Epithelial cell of esophagus (primary cell): ENCODE data around the gene LIN52.
A peak's percentile ranks its signal among the peaks of the same experiment; 100 is the strongest.

ENCODE experiments used
- DNase-seq: peaks from one replicate; pipeline ENCODE4 v3.0.0; 2010; ENCODE audit warnings: low read depth
- H3K4me3 ChIP-seq: 2 replicates; pipeline ENCODE4 v1.5.1; 2011; ENCODE audit warnings: mild to moderate bottlenecking, low read length, control low read depth
- TF ChIP-seq, protein P1 (sequence below): IDR thresholded peaks from 2 replicates; pipeline ENCODE4 v1.5.1; 2011; ENCODE audit warnings: low read depth, mild to moderate bottlenecking, low read length, control low read depth, inconsistent platforms; ENCODE audit not compliant: insufficient read depth; ENCODE audit errors: missing control alignments

Gene LIN52, protein sequence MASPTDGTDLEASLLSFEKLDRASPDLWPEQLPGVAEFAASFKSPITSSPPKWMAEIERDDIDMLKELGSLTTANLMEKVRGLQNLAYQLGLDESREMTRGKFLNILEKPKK

DNA sequence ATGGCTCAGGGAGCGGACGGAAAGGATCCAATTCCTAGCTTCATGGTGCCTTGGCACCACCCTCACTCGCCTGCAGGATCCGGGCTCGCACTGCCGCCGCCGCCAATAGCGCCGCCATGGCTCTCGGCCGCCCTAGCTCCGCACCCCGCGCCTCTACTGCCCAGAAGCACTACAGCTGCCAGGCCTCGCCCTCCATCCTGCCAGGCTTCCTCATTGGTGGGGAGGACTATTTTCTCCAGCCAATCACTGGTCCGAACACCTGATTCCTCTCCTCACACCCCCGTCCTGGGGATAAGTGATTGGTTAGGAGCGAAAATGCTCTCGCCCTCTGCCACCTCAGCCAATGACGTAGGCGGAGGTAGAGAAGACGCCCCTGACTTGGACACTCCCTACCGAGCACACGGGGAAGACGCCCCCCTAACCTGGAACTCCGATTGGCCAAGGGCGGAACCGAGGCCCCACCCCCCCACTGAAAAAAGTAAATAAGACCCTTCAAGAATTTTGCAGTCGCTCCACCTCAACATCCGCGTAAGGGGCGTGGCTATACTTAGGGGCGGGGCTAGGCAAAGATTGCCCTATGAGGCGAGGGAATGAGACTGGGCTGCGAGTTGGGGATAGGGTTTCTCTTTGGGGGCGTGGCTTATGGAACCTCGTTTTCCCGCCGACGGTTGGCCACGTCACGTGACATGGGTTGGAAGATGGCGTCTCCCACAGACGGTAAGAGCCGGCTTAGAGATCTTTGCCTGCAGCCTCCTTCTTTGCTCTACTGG is at the start of gene LIN52, which contains the start of gene ALDH6A1:
LIN52 (plus strand) TSS at position 680 of the 770 bp plus-strand sequence; CDS start at position 699, 19 bp downstream.
ALDH6A1 (minus strand) TSS at position 177 of the 770 bp plus-strand sequence; CDS start at position 118, 59 bp downstream.
- H3K4me3 ChIP-seq, result peak within 1 kb of the TSS; percentile 93
- TF ChIP-seq, protein P1, sequence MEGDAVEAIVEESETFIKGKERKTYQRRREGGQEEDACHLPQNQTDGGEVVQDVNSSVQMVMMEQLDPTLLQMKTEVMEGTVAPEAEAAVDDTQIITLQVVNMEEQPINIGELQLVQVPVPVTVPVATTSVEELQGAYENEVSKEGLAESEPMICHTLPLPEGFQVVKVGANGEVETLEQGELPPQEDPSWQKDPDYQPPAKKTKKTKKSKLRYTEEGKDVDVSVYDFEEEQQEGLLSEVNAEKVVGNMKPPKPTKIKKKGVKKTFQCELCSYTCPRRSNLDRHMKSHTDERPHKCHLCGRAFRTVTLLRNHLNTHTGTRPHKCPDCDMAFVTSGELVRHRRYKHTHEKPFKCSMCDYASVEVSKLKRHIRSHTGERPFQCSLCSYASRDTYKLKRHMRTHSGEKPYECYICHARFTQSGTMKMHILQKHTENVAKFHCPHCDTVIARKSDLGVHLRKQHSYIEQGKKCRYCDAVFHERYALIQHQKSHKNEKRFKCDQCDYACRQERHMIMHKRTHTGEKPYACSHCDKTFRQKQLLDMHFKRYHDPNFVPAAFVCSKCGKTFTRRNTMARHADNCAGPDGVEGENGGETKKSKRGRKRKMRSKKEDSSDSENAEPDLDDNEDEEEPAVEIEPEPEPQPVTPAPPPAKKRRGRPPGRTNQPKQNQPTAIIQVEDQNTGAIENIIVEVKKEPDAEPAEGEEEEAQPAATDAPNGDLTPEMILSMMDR, result peak; percentile 14
- peak; percentile 100 for DNase-seq

DNA sequence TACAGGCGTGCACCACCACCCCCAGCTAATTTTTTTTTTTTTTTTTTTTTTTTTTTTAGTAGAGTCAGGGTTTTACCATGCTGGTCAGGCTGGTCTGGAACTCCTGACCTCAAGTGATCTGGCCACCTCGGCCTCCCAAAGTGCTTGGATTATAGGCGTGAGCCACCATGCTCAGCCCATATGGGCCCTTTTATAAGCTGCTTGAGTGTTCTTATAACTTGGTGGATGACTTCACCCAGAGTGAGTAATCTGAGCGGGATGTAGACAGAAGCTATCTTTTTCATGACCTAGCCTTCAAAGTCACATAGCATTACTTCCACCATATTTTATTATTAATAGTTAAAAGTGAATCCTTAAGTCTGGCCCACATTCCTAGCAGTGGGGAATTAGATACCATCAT is 49.2 kb upstream of the LIN52 start:
- TF ChIP-seq, protein P1, result no peak
- H3K4me3 ChIP-seq, result no peak overlapping the region
- peak; percentile 44 for DNase-seq

DNA sequence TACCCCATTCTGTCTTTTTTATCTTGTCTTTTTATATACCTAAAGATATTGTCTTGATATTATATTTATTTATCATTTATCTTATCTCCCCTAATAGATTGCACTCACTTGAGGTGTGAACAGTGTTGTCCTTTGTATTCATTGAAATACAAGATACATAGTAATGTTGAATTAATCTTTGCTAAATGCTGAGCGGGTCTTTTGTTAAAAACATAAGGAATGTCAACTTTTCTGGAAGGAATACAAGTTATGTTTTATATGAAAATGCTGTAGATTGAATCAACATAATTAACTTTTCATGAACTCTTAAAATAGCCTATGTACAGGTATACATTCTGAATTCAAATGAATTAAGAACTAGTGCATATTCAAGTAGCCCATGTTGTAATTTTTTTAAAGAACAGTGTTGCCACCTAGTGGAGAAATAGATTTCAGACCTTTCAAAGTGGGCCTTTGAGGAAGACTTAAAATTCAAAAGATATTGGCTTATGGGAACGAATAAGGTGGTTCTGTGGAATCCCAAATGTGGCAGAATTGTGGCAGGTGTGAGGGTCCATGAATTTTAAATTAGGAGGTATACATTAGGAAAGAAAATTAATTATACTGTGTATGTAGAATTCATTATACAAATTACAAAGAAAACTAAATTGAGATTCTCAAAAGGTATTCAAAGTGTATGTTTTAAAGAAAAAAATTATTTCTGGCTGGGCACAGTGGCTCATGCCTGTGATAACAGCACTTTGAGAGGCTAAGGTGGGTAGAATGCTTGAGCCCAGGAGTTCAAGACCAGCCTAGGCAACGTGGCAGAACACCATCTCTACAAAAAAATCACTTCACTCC is 46.5 kb upstream of the LIN52 start:
- no peak overlapping the region for H3K4me3 ChIP-seq

DNA sequence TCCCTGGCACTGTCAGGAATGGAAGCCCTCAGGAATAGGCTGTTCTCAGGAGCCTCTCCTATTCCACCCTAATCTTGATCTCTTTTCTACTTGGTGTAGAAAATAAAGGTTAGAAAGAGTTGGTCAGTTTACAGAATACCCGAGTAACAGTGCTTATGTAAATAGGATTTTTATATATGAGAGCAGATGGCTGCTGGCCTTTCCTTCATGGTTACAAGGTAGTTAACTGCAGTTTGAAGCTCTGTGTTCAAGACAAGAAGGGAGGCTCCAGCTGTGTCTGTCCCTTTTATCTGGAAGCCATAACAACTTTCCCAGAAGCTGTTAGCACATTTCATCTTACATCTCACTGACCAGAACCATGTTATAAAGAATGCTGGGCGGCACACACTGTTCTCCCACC is 42.5 kb upstream of the LIN52 start:
- TF ChIP-seq, protein P1, result no peak
- no peak overlapping the region for H3K4me3 ChIP-seq
- no peak for DNase-seq

More for the DNA sequence above, 46.5 kb upstream of the LIN52 start:
- TF ChIP-seq, protein P1, result peak; percentile 50
- peak; percentile 62 for DNase-seq

DNA sequence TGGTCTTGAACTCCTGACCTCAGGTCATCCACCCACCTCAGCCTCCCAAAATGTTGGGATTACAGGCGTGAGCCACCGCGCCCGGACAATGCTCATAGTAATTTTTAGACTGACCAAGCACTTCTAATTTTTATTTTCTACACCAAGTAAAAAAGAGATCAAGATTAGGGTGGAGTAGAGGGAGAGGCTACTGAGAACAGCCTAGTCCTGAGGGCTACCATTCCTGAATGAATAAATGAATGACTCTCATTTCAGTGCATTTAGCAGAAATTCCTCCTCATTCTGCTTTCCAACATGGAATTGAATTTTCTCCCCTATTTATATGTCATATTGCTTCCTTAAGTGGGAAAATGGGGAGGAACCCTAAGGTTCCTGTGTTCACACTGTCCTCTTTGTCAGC is 39.2 kb upstream of the LIN52 start:
- DNase-seq, result no peak
- H3K4me3 ChIP-seq, result no peak overlapping the region
- TF ChIP-seq, protein P1, result no peak

DNA sequence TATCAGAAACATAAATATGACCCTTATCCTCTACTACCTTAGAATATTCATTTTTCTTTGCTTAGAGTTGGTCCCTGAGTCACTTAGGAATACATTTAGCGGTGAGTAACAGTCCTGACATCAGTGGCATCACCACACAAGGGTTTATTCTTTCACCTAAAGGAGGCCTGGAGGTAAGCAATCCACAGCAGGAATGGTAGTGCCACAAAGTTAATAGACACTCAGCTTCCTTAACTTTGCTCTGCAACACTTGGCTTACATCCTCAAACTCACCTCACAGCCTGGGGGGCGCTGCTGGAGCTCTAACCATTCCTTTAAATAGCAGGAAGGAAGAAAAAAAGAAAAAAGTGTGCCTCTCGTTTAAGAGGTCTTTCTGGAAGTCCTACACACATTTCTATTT is 36.5 kb upstream of the LIN52 start:
- TF ChIP-seq, protein P1, result no peak
- DNase-seq, result peak; percentile 68
- no peak overlapping the region for H3K4me3 ChIP-seq
